VCaP (cell line): ENCODE measurements around the gene PALD1.

ENCODE experiments used
- H3K27ac ChIP-seq: fragments of 450-650 bp; 2 replicates; pipeline ENCODE4 v1.5.1; 2017
- TF ChIP-seq, protein P1 (sequence below): fragments of 450-650 bp; conservative IDR thresholded peaks from 2 replicates; pipeline ENCODE4 v1.5.1; 2017; ENCODE audit warnings: mild to moderate bottlenecking, moderate library complexity

Gene PALD1

DNA sequence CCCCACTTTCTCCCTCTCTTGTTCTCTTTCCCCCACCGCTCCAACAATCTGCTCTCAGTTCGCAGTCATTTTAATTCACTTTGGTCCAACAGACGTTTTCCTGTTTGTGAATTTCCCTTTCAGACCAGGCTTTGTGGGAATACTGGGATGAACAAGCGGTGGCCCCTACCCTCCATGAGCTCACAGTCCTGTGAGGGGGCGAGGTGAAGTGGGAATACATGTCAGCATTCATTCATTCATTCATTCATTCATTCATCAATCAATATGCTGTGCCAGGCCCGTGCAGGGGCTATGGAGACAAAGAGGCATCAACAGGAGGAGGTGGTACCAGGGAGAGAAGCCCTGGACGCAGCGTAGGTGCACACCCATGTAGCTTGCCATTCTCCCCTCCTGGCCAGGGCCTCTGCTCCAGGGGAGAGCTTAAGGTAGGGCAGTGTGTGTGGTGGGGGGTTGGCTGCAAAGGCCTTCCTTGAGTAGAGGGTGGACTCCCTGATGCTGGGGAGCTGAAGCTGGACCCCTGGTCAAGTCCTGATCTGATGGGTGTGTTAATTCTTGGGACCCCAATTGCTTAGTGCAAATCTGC, 107.9 kb downstream of the PALD1 start:
- H3K27ac ChIP-seq = no peak overlapping the region
- TF ChIP-seq, protein P1, sequence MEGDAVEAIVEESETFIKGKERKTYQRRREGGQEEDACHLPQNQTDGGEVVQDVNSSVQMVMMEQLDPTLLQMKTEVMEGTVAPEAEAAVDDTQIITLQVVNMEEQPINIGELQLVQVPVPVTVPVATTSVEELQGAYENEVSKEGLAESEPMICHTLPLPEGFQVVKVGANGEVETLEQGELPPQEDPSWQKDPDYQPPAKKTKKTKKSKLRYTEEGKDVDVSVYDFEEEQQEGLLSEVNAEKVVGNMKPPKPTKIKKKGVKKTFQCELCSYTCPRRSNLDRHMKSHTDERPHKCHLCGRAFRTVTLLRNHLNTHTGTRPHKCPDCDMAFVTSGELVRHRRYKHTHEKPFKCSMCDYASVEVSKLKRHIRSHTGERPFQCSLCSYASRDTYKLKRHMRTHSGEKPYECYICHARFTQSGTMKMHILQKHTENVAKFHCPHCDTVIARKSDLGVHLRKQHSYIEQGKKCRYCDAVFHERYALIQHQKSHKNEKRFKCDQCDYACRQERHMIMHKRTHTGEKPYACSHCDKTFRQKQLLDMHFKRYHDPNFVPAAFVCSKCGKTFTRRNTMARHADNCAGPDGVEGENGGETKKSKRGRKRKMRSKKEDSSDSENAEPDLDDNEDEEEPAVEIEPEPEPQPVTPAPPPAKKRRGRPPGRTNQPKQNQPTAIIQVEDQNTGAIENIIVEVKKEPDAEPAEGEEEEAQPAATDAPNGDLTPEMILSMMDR = no peak

DNA sequence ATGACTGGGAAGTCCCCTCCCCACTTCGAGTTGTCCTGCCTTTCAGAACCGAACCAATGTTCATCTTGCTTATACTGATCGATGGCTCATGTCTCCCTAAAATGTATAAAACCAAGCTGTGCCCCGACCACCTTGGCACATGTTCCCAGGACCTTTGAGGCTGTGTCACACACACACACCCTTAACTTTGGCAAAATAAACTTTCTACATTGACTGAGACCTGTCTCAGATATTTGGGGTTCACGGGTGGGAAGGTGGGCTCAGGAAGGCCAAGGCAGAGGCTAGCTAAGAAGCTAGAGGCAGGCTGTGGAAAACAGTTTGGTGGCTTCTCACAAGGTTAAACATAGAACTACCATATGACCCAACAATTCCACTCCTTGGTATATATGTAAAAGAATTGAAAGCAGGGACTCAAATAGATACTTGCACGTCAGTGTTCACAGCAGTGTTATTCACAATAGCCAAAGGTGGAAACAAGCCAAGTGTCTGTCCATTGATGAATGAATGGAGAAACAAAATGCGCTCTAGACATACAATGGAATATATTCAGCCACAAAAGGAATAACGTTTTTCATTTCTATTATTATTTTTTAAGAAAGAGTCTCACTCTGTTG, 108.6 kb downstream of the PALD1 start:
- TF ChIP-seq, protein P1 = no peak

DNA sequence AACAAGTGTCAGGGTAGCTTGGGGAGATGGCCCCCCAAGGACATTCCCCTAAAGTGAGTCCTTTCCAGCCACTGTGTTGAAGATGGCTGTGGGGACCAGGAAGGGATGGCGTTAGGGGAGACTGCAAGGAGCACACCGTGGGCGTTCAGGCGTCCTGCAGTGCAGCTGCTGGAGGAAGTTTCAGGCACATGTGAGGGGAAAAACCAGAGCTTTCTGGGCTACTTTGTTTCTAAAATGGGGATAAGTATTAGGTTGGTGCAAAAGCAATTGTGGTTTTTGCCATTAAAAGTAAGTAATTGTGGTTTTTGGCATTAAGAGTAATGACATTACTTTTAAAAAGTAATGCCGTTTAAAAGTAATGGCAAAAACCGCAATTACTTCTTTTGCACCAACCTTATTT, 109.7 kb downstream of the PALD1 start:
- TF ChIP-seq, protein P1 = no peak
- H3K27ac ChIP-seq = no peak overlapping the region

More for the DNA sequence above, 108.6 kb downstream of the PALD1 start:
- no peak overlapping the region for H3K27ac ChIP-seq

DNA sequence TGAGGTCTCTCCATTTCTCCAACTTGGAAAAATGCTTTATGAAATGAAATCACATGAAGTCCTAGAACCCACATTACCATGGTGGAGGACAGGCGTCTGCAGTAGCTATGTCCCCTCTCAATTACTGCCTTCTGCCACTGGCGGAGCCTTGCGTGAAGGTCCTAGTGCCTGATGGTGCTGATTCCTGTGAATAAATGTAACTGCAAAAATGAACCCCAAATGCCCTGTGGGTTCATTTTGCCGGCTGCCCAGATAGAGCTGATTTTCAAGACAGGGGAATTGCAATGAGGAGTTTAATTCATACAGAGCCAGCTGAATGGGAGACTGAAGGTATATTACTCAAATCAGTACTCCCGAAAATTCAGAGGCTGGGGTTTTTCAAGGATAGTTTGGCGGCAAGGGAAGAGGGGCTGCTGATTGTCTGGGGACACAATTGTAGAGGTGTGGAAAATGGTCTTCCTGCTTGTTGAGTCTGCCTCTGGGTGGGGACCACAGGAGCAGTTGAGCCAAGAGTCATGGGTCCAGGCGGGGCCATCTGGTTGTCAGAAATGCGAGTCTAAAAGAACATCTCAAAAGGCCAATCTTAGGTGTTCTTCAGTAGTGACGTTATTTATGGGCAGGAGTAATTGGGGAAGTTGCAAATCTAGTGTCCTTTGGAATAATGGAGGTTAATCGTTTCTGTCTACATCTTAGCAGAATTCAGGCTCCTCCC, 110.4 kb downstream of the PALD1 start:
- no peak overlapping the region for H3K27ac ChIP-seq
- TF ChIP-seq, protein P1 = no peak

DNA sequence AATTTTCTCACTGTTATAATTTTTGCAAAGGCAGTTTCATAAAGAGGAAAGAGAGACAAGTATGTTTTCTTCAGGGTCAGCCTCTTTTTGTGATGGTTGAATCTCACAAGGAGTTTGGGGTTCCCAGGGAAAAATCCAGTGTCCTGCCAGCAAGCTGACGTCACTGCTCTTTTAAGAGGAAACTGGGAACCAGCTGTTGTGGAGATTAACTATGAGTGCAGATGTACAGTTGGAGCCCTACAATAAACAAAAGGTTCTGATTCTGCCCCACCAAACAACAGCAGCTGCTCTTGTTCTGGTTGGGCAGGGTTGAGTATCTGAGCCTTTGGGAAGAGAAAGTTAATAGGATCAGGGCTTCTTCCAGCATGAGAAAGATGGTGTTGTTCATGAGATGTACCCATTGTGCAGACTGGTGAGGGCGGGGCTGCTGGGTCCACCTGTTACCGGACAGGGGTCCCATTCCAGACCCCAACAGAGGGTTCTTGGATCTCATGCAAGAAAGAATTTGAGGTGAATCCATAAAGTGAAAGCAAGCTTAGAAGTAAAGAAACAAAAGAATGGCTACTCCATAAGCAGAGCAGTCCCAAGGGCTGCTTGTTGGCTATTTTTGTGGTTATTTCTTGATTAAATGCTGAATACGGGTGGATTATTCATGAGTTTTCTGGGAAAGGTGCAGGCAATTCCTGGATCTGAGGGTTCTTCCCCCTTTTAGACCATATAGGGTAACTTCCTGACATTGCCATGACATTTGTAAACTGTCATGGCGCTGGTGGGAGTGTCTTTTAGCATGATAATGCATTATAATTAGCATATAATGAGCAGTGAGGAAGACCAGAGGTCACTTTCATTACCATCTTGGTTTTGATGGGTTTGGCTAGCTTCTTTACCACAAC, 111.4 kb downstream of the PALD1 start:
- TF ChIP-seq, protein P1 = no peak
- H3K27ac ChIP-seq = no peak overlapping the region

DNA sequence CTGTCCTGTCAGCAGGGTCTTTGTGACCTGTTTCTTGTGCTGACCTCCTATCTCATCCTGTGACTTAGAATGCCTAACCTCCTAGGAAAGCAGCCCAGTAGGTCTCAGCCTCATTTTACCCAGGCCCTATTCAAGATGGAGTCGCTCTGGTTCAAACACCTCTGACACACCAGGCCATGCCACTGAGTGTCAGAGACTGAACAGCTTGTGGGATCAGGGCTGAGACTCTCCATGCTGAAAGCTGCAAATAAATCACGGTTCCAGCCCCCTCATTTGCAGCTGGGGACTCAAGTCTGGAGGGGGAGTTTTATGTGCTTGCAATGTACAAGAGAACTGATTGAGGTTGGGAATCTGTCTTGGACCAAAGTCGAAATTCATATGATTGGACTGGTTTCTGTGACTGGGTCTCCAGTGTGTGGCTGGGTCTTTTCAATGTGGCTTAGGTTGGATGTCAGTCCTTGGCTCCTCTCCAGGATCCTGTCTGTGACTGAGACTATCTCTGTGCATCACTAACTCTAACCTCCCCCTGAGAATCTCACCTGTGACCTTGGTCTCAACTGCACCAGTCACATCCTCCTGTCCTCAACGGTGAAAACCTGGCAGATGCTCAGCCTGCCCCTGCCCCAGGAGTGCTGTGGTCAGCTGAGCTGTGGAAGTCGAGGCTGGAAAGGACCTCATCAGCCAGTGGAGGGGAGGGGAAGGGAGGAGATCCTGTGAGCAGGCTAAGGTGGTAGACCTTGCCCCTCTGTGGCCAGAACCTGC, 112.3 kb downstream of the PALD1 start:
- no peak overlapping the region for H3K27ac ChIP-seq
- TF ChIP-seq, protein P1 = no peak
